ENCODE measurements around the gene ENPP4. TPM values are rescaled to one million over a fixed set of nuclear protein-coding genes. Genes with fewer than 3 reads are reported as not detected.

ENPP4 gene
- polyA plus RNA-seq, 1 donor from 2014 or later: 24.0 TPM

- Histone ChIP-seq H3K36me3 (ENCODE audit: insufficient read depth, low read length) (no peaks in the 10 kb centered on the region), H3K9me2 (ENCODE audit: insufficient read depth, low read length) (no peaks in the 10 kb centered on the region), H2AFZ (ENCODE audit: low read depth, low read length) (no peak overlapping the region), H4K20me1 (ENCODE audit: insufficient read depth) (no peaks in the 10 kb centered on the region), H3K9ac (ENCODE audit: low read length) (no peak overlapping the region), H3K4me3 (ENCODE audit: low read length) (no peak overlapping the region), H3K79me2 (replicated peaks; ENCODE audit: insufficient read depth, low read length) (no peaks in the 10 kb centered on the region), H3F3A (ENCODE audit: insufficient read depth, low read length, poor library complexity, severe bottlenecking) (no peaks in the 10 kb centered on the region), H3K27me3 (ENCODE audit: insufficient read depth, low read depth, low read length) (no peaks in the 10 kb centered on the region), H3K4me2 (ENCODE audit: low read length) (no peak overlapping the region), H3K27ac (ENCODE audit: low read length) (no peak overlapping the region), H3K9me3 (ENCODE audit: low read length) (no peaks in the 10 kb centered on the region)
- TF ChIP-seq CTCF (IDR thresholded peaks at IDR 0.05; ENCODE audit: poor library complexity, severe bottlenecking): no peak
Observed at GRCh38 chr6:46102123-46102522, 27.7 kb upstream of the ENPP4 start.

- H3K4me2 ChIP-seq (ENCODE audit: low read length): no peak overlapping the region
- no peak overlapping the region for H3K9ac ChIP-seq (ENCODE audit: low read length)
- no peaks in the 10 kb centered on the region for H3K36me3 ChIP-seq (ENCODE audit: insufficient read depth, low read length)
- H3K27ac ChIP-seq (ENCODE audit: low read length): no peak overlapping the region
- H3K27me3 ChIP-seq (ENCODE audit: insufficient read depth, low read depth, low read length): no peaks in the 10 kb centered on the region
- no peaks in the 10 kb centered on the region for H3F3A ChIP-seq (ENCODE audit: insufficient read depth, low read length, poor library complexity, severe bottlenecking)
- H3K9me2 ChIP-seq (ENCODE audit: insufficient read depth, low read length): no peaks in the 10 kb centered on the region
- no peak overlapping the region for H2AFZ ChIP-seq (ENCODE audit: low read depth, low read length)
- H3K4me3 ChIP-seq (ENCODE audit: low read length): no peak overlapping the region
- H4K20me1 ChIP-seq (ENCODE audit: insufficient read depth): no peaks in the 10 kb centered on the region
- TF ChIP-seq EP300 (conservative IDR thresholded peaks at IDR 0.05; ENCODE audit: poor library complexity, severe bottlenecking) (no peak), SMC3 (conservative IDR thresholded peaks at IDR 0.05; ENCODE audit: poor library complexity) (no peak), MXI1 (conservative IDR thresholded peaks at IDR 0.05; ENCODE audit: poor library complexity, severe bottlenecking) (no peak), TAF1 (IDR thresholded peaks at IDR 0.05; ENCODE audit: low read depth) (no peak), REST (IDR thresholded peaks at IDR 0.05; ENCODE audit: borderline replicate concordance) (no peak), CTCF (IDR thresholded peaks at IDR 0.05; ENCODE audit: poor library complexity, severe bottlenecking) (no peak), RAD21 (conservative IDR thresholded peaks at IDR 0.05) (no peak), EZH2 (IDR thresholded peaks at IDR 0.05; ENCODE audit: borderline replicate concordance, insufficient read depth, low read length, poor library complexity, severe bottlenecking) (no peak), POLR2AphosphoS5 (IDR thresholded peaks at IDR 0.05) (no peak)
- no peaks in the 10 kb centered on the region for H3K79me2 ChIP-seq (replicated peaks; ENCODE audit: insufficient read depth, low read length)
- no peaks in the 10 kb centered on the region for H3K9me3 ChIP-seq (ENCODE audit: low read length)
Observed at GRCh38 chr6:46103441-46104115, 26.2 kb upstream of the ENPP4 start.

All from neural cell (in vitro differentiated cells).